ENCODE measurements around the gene CLIP4. TPM values are rescaled to one million over a fixed set of nuclear protein-coding genes. Genes with fewer than 3 reads are reported as not detected.

Gene CLIP4
- polyA plus RNA-seq, 1 donor from 2014 or later, result 13.3 TPM

- Mint-ChIP-seq H3K9me3 (peaks cover 0 to 1% (median 0%) of the 10 kb centered on the region in 3 donors), H3K27me3 (no peaks in the 10 kb centered on the region), H3K4me1 (peaks cover 4 to 14% (median 9%) of the 10 kb centered on the region in 3 donors), H3K36me3 (peaks cover 25% of the 10 kb centered on the region), H3K4me3 (no peak overlapping the region), H3K27ac (no peak overlapping the region)
Measured at GRCh38 chr2:29139152-29139551, 23.9 kb downstream of the CLIP4 start.

- peaks cover 25% of the 10 kb centered on the region for H3K36me3 Mint-ChIP-seq
- H3K27me3 Mint-ChIP-seq, result no peaks in the 10 kb centered on the region
- H3K4me3 Mint-ChIP-seq, result no peak overlapping the region
- H3K4me1 Mint-ChIP-seq, result peaks cover 4 to 14% (median 7%) of the 10 kb centered on the region in 3 donors
- no peak overlapping the region for H3K27ac Mint-ChIP-seq
- H3K9me3 Mint-ChIP-seq, result peaks cover 0 to 1% (median 0%) of the 10 kb centered on the region in 3 donors
Measured at GRCh38 chr2:29139731-29140130, 24.5 kb downstream of the CLIP4 start.

- H3K9me3 Mint-ChIP-seq, result peaks cover 0 to 1% (median 0%) of the 10 kb centered on the region in 3 donors
- H3K4me1 Mint-ChIP-seq, result peaks cover 4 to 14% (median 7%) of the 10 kb centered on the region in 3 donors
- H3K4me3 Mint-ChIP-seq, result no peak overlapping the region
- H3K27me3 Mint-ChIP-seq, result no peaks in the 10 kb centered on the region
- H3K36me3 Mint-ChIP-seq, result peaks cover 13% of the 10 kb centered on the region
- H3K27ac Mint-ChIP-seq, result no peak overlapping the region
Measured at GRCh38 chr2:29143657-29144056, 28.4 kb downstream of the CLIP4 start.

- Mint-ChIP-seq H3K4me1 (peaks cover 1 to 3% (median 2%) of the 10 kb centered on the region in 3 donors), H3K4me3 (no peak overlapping the region), H3K27me3 (no peaks in the 10 kb centered on the region), H3K27ac (no peak overlapping the region), H3K9me3 (no peaks in the 10 kb centered on the region), H3K36me3 (peaks cover 7% of the 10 kb centered on the region)
Measured at GRCh38 chr2:29146197-29146596, 31.0 kb downstream of the CLIP4 start.

GRCh38 chr2:29147963-29148362 is 32.7 kb downstream of the CLIP4 start:
- Mint-ChIP-seq H3K27me3 (no peaks in the 10 kb centered on the region), H3K27ac (no peak overlapping the region), H3K4me1 (no peaks in the 10 kb centered on the region), H3K4me3 (no peak overlapping the region), H3K36me3 (peaks cover 7% of the 10 kb centered on the region), H3K9me3 (no peaks in the 10 kb centered on the region)

GRCh38 chr2:29154610-29155009 is 39.4 kb downstream of the CLIP4 start:
- Mint-ChIP-seq H3K36me3 (peaks cover 9% of the 10 kb centered on the region), H3K27me3 (no peaks in the 10 kb centered on the region), H3K27ac (no peak overlapping the region), H3K4me1 (no peaks in the 10 kb centered on the region), H3K9me3 (no peaks in the 10 kb centered on the region), H3K4me3 (no peak overlapping the region)

GRCh38 chr2:29155578-29155977 is 40.4 kb downstream of the CLIP4 start:
- Mint-ChIP-seq H3K9me3 (no peaks in the 10 kb centered on the region), H3K36me3 (peaks cover 9% of the 10 kb centered on the region), H3K27ac (no peak overlapping the region), H3K4me1 (no peaks in the 10 kb centered on the region), H3K27me3 (no peaks in the 10 kb centered on the region), H3K4me3 (no peak overlapping the region)

GRCh38 chr2:29157131-29157530 is 41.9 kb downstream of the CLIP4 start:
- Mint-ChIP-seq H3K9me3 (no peaks in the 10 kb centered on the region), H3K36me3 (peaks cover 9% of the 10 kb centered on the region), H3K4me1 (no peaks in the 10 kb centered on the region)

GRCh38 chr2:29159125-29159524 is 43.9 kb downstream of the CLIP4 start:
- Mint-ChIP-seq H3K27me3 (no peaks in the 10 kb centered on the region), H3K27ac (no peak overlapping the region), H3K36me3 (peaks cover 6% of the 10 kb centered on the region)

More at GRCh38 chr2:29157131-29157530, 41.9 kb downstream of the CLIP4 start:
- Mint-ChIP-seq H3K27ac (no peak overlapping the region), H3K4me3 (no peak overlapping the region), H3K27me3 (no peaks in the 10 kb centered on the region)

GRCh38 chr2:29160184-29160583 is 45.0 kb downstream of the CLIP4 start:
- H3K36me3 Mint-ChIP-seq, result peaks cover 2% of the 10 kb centered on the region
- no peak overlapping the region for H3K27ac Mint-ChIP-seq
- no peaks in the 10 kb centered on the region for H3K9me3 Mint-ChIP-seq
- H3K4me1 Mint-ChIP-seq, result peaks cover 4 to 7% (median 6%) of the 10 kb centered on the region in 3 donors
- no peak overlapping the region for H3K4me3 Mint-ChIP-seq
- H3K27me3 Mint-ChIP-seq, result no peaks in the 10 kb centered on the region

More at GRCh38 chr2:29159125-29159524, 43.9 kb downstream of the CLIP4 start:
- H3K9me3 Mint-ChIP-seq, result no peaks in the 10 kb centered on the region
- no peak overlapping the region for H3K4me3 Mint-ChIP-seq
- peaks cover under 1 to 4% (median 2%) of the 10 kb centered on the region in 3 donors for H3K4me1 Mint-ChIP-seq

- no peaks in the 10 kb centered on the region for H3K27me3 Mint-ChIP-seq
- no peak overlapping the region for H3K4me3 Mint-ChIP-seq
- no peaks in the 10 kb centered on the region for H3K9me3 Mint-ChIP-seq
- peaks cover 4 to 7% (median 6%) of the 10 kb centered on the region in 3 donors for H3K4me1 Mint-ChIP-seq
- H3K27ac Mint-ChIP-seq, result no peak overlapping the region
- H3K36me3 Mint-ChIP-seq, result peaks cover 1% of the 10 kb centered on the region
Measured at GRCh38 chr2:29162204-29162928, 47.2 kb downstream of the CLIP4 start.

- Mint-ChIP-seq H3K36me3 (peaks cover 5% of the 10 kb centered on the region), H3K4me3 (no peak overlapping the region), H3K4me1 (peaks cover 4 to 7% (median 6%) of the 10 kb centered on the region in 3 donors), H3K27ac (no peak overlapping the region), H3K27me3 (no peaks in the 10 kb centered on the region), H3K9me3 (no peaks in the 10 kb centered on the region)
Measured at GRCh38 chr2:29164091-29164846, 49.1 kb downstream of the CLIP4 start.

GRCh38 chr2:29165362-29166241 is 50.4 kb downstream of the CLIP4 start:
- H3K4me3 Mint-ChIP-seq, result no peak overlapping the region
- H3K27ac Mint-ChIP-seq, result no peak overlapping the region
- H3K27me3 Mint-ChIP-seq, result no peaks in the 10 kb centered on the region
- no peaks in the 10 kb centered on the region for H3K9me3 Mint-ChIP-seq
- H3K36me3 Mint-ChIP-seq, result peaks cover 8% of the 10 kb centered on the region
- H3K4me1 Mint-ChIP-seq, result peaks cover 4 to 7% (median 6%) of the 10 kb centered on the region in 3 donors

- H3K36me3 Mint-ChIP-seq, result peaks cover 7% of the 10 kb centered on the region
- no peak overlapping the region for H3K4me3 Mint-ChIP-seq
- peaks cover 4 to 7% (median 6%) of the 10 kb centered on the region in 3 donors for H3K4me1 Mint-ChIP-seq
- no peaks in the 10 kb centered on the region for H3K9me3 Mint-ChIP-seq
- H3K27ac Mint-ChIP-seq, result peak overlapping the region in 1 of 3 donors; percentile 59
- H3K27me3 Mint-ChIP-seq, result no peaks in the 10 kb centered on the region
Measured at GRCh38 chr2:29166242-29167039, 51.2 kb downstream of the CLIP4 start.
